GM19023 (cell line): ENCODE measurements around the gene RARB.
A peak's percentile ranks its signal among the peaks of the same experiment; 100 is the strongest.

Source experiments
- ATAC-seq: cut with Tn5 transposase; IDR thresholded peaks from one replicate; pipeline ENCODE4 v1.9.1; 2021; ENCODE audit warnings: mild to moderate bottlenecking, moderate library complexity; ENCODE audit not compliant: unreplicated experiment

Gene RARB

DNA sequence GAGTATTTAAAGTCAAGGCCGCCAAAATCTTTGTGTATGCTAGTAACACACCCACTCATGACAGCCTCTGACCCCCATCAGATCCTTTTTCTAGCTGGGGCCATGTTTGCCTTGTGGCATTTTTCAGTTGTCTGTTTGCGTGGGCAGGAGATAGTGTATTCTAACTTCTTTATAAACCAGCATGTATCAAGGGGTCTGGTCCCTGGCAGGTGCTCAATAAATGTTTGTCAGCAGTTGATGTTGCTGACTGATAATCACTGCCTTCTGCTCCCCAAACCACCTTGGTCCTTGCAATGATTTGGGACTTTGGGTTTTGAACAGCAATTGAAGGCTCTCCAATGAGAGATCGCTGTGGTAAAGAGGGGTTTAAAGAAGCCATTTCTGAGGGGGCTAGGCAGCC is 19.2 kb downstream of the RARB start:
- no peak for ATAC-seq

GRCh38 chr3:25447925-25448324 is 19.9 kb downstream of the RARB start:
- no peak for ATAC-seq

GRCh38 chr3:25448750-25449692 is 21.0 kb downstream of the RARB start:
- ATAC-seq: no peak

GRCh38 chr3:25449857-25450256 is 21.8 kb downstream of the RARB start:
- no peak for ATAC-seq

DNA sequence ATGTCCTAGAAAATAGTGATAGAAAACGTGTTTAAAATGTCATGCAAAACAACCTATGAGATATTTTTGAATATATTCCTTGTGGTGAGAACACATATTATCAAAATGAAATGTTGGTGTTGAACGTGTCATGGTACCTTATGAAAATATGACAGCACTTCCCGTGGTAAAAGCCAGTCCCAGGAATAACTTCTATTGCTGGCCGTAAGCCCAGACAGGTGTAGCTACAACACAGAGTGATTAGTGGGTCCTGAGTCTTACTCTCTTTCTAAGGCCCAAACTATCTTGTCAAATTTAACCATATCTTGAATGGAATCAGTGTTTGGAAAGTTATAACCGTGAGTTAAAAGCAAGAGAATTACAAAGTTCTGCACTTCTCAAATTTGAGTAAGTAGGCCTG is 24.1 kb downstream of the RARB start:
- no peak for ATAC-seq

GRCh38 chr3:25452740-25453139 is 24.7 kb downstream of the RARB start:
- ATAC-seq: no peak

DNA sequence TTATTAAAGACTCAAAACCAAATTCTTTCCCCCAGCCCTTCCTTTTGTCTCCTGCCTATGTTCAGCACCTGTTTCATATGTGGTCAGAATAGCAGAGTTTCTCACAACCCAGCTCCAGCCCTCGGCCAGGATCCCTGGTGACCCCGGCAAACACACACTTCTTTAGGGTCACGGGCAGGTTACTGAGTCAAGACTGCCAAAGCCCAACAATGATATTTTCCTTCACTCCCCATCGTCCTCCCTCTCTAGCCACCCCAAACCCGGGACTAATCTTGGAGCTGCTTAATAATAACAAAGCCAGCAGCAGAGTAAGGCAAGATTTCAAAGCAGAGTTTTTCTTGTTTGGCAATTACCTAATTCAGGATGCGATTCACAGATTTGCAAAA is 25.5 kb downstream of the RARB start:
- ATAC-seq: no peak

- no peak for ATAC-seq
Observed at GRCh38 chr3:25454005-25454927, 26.2 kb downstream of the RARB start.

GRCh38 chr3:25455441-25456132 is 27.5 kb downstream of the RARB start:
- no peak for ATAC-seq

DNA sequence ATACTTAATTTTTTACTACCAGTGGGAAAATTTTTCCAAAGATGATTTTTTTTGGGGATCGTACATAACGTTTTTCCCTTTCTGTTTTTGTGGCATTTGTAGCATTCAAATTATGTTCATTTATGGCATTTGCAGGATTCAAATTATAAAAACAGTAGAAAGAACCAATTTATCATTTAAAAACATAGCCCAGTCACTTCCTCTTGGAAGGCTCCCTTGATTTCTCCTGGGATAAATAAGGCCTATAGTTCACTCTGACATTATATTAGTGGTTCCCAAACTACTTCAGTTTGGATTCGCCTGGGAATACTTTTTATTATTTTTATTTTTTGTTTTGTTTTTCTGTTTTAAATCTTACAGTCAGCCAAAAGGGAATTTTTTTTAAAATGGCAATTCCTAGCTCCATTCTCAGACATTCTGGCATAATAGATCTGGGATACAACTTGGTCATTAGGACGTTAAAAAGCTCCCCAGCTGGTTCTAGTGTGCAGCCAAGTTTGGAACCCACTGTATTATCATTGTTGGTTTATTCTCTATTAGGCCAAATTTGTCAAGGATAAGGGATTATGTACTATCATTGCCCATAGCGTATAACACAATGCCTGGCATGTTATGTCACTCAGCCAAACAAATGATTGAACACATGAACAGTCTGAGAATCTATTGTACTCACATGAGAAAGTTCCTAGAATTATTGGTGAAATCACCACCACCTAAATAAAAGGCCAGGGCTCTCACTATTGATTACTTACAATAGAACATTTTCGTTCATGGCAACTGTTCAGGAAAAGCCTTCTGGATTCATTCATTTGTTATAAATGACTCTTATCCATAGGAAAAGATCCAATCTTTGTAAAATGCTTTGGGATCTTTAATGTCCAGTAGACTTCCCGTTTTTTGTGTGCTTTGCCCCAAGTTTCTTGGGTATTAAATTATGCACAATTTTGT is 28.9 kb downstream of the RARB start:
- ATAC-seq: no peak

DNA sequence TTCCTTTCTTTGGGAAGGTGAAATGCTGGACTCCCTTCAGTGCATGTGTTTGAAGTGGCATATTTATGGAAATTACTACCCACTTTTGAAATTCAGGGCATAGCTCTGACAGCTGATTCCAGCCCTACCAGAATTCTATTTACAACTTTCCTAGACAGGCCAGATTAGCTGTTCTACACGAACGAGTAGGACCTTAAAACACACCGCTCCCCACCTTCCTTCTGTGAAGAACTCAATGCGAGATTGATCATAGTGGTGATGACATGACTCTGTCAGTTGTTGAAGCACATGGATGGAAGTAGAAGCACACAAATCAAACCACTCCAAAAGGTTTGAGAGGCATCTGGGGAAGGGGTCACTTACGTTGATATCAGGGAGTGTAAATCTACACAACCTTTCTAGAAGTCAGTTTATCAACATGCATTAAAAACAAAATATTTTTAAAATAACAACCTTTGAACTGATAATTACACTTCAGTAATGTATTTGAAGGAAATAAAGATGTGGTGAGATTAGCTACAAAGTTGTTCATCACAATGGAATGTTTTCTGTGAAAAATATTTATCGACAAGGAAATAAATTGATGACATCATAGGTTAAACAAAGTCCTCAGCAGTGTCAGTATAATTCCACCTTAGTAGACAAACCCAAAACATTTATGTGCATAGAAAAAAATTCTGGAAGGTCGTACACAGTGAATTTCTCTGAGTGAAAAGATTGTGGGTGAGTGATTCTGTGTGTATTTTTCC is 29.8 kb downstream of the RARB start:
- ATAC-seq: no peak

- ATAC-seq: no peak
Observed at GRCh38 chr3:25458420-25458814, 30.4 kb downstream of the RARB start.

DNA sequence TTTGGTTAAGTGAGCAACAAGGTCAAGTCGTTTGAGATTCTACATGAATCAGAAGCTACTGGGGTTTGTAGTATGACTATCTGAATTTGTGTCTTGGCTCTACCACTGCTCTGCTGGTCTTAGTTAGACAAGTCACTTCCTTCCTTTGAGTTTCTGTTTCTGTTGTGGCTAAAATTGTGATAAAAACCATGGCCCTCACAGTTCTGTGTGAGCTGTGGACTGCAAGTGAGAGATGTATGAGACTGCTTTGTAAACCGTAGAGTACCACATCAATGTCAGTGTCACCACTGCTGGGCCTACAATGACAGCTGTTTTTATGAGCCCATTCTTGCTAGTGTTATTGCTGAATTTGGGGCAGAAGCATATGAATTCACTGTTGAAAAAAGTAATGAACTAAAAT is 32.7 kb downstream of the RARB start:
- ATAC-seq: peak; percentile 97

- no peak for ATAC-seq
Observed at GRCh38 chr3:25461946-25462345, 33.9 kb downstream of the RARB start.

- no peak for ATAC-seq
Observed at GRCh38 chr3:25462495-25462894, 34.4 kb downstream of the RARB start.

GRCh38 chr3:25463836-25464418 is 35.9 kb downstream of the RARB start:
- ATAC-seq: no peak

DNA sequence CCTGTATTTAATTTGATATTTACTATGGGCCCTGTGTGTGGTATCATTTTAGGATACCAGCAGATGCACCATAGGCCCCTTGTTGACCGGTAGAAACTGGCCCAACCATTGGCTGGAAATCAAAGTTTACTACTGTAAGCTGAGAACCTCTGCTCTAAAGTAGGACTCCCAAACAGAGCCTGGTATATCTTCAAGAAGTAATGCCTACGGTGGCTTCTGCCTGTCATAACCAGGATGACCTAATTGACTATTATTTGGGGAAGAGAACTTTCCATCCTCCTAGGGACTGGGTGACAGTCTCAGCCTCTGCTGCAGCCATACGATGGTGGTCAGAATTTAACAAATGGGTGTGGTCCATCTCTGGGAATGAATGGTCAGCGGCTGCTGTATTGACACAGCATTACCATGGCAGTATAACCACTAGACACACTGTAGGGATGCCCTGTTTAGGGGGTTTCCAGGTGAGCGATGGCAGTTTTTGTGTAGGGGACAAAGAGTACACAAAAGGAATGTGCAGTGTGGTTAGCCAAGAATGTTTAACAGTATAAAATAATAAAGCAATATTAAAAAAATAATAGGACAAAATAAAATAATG is 37.3 kb downstream of the RARB start:
- ATAC-seq: no peak

GRCh38 chr3:25468866-25469319 is 40.8 kb downstream of the RARB start:
- no peak for ATAC-seq
